ENCODE measurements around the gene GRIA1. TPM values are rescaled to one million over a fixed set of nuclear protein-coding genes. Genes with fewer than 3 reads are reported as not detected.

Gene GRIA1
- total and polyA plus RNA-seq, 2 of the 13 experiments (the other 11 are each of a cell fraction or from before 2014, with no cell fraction given), result not detected

DNA sequence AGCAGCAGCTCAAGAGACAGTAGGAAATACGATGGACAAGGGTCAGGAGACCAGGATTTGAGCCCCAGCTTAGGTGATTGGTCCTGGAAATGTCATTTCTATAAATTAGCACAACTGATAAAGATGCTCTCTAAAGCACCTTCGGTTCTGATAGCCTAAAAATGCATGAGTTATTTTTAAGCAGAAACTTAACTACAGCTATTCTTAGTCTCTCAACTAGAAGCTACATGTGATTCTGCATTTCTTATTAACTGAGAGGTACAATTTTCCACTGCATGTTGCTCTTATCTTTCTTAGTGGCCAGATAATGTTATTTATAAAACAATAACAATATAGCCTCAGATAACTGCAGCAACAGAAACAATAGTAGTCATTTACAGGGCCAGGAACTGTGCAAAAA lies 136.4 kb downstream of the GRIA1 start (continued):
- TF ChIP-seq, protein P1, sequence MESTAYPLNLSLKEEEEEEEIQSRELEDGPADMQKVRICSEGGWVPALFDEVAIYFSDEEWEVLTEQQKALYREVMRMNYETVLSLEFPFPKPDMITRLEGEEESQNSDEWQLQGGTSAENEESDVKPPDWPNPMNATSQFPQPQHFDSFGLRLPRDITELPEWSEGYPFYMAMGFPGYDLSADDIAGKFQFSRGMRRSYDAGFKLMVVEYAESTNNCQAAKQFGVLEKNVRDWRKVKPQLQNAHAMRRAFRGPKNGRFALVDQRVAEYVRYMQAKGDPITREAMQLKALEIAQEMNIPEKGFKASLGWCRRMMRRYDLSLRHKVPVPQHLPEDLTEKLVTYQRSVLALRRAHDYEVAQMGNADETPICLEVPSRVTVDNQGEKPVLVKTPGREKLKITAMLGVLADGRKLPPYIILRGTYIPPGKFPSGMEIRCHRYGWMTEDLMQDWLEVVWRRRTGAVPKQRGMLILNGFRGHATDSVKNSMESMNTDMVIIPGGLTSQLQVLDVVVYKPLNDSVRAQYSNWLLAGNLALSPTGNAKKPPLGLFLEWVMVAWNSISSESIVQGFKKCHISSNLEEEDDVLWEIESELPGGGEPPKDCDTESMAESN (CRISPR knock-in tag; conservative IDR thresholded peaks at IDR 0.05), result no peak
- TF ChIP-seq, protein P2, sequence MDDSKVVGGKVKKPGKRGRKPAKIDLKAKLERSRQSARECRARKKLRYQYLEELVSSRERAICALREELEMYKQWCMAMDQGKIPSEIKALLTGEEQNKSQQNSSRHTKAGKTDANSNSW (CRISPR knock-in tag; IDR thresholded peaks at IDR 0.05; ENCODE audit: borderline replicate concordance), result no peak

DNA sequence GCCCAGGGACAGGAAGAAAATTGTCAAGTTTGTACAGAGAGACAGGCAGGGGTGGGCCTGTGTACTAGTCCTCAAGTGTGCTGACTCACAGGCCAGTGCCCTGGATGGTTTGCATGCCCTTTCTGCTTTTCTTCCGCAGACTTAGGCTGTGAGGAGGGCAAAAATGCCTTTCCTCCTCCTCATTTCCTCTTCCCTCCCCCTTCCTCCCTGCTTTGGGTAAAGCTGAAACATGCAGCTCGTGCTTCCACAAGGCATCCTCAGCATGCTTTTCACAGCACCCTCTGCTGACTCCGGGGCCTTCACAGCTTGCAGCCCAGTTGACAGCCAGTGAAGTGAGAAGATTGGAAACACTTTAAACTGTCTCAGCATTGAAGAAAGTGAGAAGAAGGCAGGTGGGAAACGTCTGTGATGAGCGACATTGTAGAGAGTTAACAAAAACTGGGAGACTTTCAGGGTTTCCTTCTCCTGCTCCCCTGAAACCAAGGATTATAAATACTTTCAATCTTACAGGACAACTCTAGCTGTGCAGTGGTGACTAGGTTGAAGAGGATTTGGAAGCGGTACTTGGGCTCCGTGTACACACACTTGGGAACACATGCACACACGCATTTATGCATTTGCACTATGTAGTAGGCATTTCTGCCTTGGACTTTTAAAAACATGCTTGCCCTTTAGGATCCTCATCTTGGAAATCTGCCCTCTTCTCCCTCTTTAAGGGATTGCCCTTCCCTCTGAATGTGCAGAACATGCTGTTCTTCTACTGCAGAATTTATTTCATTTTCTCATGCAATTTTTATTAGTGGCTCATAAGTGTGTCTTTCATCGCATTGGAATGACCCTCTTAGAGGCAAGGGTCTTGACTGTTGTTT lies 138.8 kb downstream of the GRIA1 start:
- H3K9ac ChIP-seq (ENCODE audit: insufficient read depth, low read depth, low read length), result no peak overlapping the region
- no peak overlapping the region for H3K4me3 ChIP-seq (replicated peaks in 1 of 3; ENCODE audit: insufficient read depth in 1 of 3, low read depth in 2 of 3, low read length in 3 of 3)
- no peak overlapping the region for H3K4me2 ChIP-seq (ENCODE audit: low read depth, low read length)
- no peaks in the 10 kb centered on the region for H3K9me3 ChIP-seq (ENCODE audit: low read length)
- BruUV-seq (replicated peaks), result no TSS peak
- 16% methylated on average over 9 of the region's 9 CpGs for WGBS (ENCODE audit: low lambda C conversion rate)
- no peaks in the 10 kb centered on the region for H3K27me3 ChIP-seq (ENCODE audit: control insufficient read depth in 1 of 2, insufficient read depth in 2 of 2, low read length in 2 of 2)
- H2AFZ ChIP-seq (ENCODE audit: low read length), result no peak overlapping the region
- H3K4me1 ChIP-seq (ENCODE audit: insufficient read depth, low read length), result no peaks in the 10 kb centered on the region
- intact Hi-C loops (cut with micrococcal nuclease; ENCODE audit: unreplicated experiment), result no loop called here
- ChIA-PET CTCF (ENCODE audit: low intra/inter-chr PET ratio, low total read pairs) (no interaction called here), POLR2A (no interaction called here)
- DNase-seq (ENCODE audit: low spot score) (no peak), ATAC-seq (no peak), FAIRE-seq (no peak)
- H3K27ac ChIP-seq (ENCODE audit: extremely low read length, insufficient read depth, low read length), result no peak overlapping the region
- H3K79me2 ChIP-seq (ENCODE audit: insufficient read depth, low read length), result no peaks in the 10 kb centered on the region
- no peaks in the 10 kb centered on the region for H4K20me1 ChIP-seq (ENCODE audit: insufficient read depth, low read length)
- in situ Hi-C loops (cut with HindIII; ENCODE audit: extremely low pct_ligation_motif_present, low pct_unique_long_range_greater_than_20kb), result no loop called here
- no peaks in the 10 kb centered on the region for H3K36me3 ChIP-seq (replicated peaks in 1 of 2; ENCODE audit: control insufficient read depth in 1 of 2, insufficient read depth in 2 of 2, low read length in 2 of 2)
- TF ChIP-seq GABPB1 (CRISPR knock-in tag; IDR thresholded peaks at IDR 0.05) (no peak), MIXL1 (CRISPR knock-in tag; IDR thresholded peaks at IDR 0.05) (no peak), ZBTB8A (CRISPR knock-in tag; IDR thresholded peaks at IDR 0.05; ENCODE audit: borderline replicate concordance, low read depth) (no peak), ZNF629 (CRISPR knock-in tag; conservative IDR thresholded peaks at IDR 0.05) (no peak), POLR2AphosphoS5 (IDR thresholded peaks at IDR 0.05; ENCODE audit: low read depth, low read length) (no peak), ZNF678 (CRISPR knock-in tag; IDR thresholded peaks at IDR 0.05) (no peak), ZNF136 (CRISPR knock-in tag; IDR thresholded peaks at IDR 0.05; ENCODE audit: low read depth) (no peak), SP5 (CRISPR knock-in tag; IDR thresholded peaks at IDR 0.05; ENCODE audit: borderline replicate concordance, low read depth) (no peak), HDAC2 (CRISPR knock-in tag; IDR thresholded peaks at IDR 0.05) (no peak)
- TF ChIP-seq, protein P3, sequence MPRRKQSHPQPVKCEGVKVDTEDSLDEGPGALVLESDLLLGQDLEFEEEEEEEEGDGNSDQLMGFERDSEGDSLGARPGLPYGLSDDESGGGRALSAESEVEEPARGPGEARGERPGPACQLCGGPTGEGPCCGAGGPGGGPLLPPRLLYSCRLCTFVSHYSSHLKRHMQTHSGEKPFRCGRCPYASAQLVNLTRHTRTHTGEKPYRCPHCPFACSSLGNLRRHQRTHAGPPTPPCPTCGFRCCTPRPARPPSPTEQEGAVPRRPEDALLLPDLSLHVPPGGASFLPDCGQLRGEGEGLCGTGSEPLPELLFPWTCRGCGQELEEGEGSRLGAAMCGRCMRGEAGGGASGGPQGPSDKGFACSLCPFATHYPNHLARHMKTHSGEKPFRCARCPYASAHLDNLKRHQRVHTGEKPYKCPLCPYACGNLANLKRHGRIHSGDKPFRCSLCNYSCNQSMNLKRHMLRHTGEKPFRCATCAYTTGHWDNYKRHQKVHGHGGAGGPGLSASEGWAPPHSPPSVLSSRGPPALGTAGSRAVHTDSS (CRISPR knock-in tag; conservative IDR thresholded peaks at IDR 0.05), result no peak
- TF ChIP-seq, protein P4, sequence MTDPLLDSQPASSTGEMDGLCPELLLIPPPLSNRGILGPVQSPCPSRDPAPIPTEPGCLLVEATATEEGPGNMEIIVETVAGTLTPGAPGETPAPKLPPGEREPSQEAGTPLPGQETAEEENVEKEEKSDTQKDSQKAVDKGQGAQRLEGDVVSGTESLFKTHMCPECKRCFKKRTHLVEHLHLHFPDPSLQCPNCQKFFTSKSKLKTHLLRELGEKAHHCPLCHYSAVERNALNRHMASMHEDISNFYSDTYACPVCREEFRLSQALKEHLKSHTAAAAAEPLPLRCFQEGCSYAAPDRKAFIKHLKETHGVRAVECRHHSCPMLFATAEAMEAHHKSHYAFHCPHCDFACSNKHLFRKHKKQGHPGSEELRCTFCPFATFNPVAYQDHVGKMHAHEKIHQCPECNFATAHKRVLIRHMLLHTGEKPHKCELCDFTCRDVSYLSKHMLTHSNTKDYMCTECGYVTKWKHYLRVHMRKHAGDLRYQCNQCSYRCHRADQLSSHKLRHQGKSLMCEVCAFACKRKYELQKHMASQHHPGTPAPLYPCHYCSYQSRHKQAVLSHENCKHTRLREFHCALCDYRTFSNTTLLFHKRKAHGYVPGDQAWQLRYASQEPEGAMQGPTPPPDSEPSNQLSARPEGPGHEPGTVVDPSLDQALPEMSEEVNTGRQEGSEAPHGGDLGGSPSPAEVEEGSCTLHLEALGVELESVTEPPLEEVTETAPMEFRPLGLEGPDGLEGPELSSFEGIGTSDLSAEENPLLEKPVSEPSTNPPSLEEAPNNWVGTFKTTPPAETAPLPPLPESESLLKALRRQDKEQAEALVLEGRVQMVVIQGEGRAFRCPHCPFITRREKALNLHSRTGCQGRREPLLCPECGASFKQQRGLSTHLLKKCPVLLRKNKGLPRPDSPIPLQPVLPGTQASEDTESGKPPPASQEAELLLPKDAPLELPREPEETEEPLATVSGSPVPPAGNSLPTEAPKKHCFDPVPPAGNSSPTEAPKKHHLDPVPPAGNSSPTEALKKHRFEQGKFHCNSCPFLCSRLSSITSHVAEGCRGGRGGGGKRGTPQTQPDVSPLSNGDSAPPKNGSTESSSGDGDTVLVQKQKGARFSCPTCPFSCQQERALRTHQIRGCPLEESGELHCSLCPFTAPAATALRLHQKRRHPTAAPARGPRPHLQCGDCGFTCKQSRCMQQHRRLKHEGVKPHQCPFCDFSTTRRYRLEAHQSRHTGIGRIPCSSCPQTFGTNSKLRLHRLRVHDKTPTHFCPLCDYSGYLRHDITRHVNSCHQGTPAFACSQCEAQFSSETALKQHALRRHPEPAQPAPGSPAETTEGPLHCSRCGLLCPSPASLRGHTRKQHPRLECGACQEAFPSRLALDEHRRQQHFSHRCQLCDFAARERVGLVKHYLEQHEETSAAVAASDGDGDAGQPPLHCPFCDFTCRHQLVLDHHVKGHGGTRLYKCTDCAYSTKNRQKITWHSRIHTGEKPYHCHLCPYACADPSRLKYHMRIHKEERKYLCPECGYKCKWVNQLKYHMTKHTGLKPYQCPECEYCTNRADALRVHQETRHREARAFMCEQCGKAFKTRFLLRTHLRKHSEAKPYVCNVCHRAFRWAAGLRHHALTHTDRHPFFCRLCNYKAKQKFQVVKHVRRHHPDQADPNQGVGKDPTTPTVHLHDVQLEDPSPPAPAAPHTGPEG (CRISPR knock-in tag; IDR thresholded peaks at IDR 0.05), result no peak
